ENCODE measurements around the gene NAGLU.

DNA sequence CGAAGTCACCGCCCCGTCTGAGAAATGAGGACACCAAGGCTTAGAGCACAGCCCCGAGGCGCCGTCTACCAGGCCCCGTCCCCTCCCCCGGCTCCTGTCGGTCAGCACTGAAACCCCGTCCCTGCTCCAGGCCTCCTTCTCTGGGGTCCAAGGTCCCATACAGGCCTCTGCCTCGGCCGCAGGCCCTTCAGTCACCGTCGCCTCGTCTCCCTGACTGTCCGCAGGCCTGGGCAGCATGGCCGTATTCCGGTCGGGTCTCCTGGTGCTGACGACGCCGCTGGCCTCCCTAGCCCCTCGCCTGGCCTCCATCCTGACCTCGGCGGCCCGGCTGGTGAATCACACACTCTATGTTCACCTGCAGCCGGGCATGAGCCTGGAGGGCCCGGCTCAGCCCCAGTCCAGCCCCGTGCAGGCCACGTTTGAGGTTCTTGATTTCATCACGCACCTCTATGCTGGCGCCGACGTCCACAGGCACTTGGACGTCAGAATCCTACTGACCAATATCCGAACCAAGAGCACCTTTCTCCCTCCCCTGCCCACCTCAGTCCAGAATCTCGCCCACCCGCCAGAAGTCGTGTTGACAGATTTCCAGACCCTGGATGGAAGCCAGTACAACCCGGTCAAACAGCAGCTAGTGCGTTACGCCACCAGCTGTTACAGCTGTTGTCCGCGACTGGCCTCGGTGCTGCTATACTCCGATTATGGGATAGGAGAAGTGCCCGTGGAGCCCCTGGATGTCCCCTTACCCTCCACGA, 26.5 kb downstream of the NAGLU start:
- TF ChIP-seq POLR2A (IDR thresholded peaks at IDR 0.05; ENCODE audit: low read length) (peak; percentile 54), GATA1 (IDR thresholded peaks at IDR 0.05; ENCODE audit: low read depth, low read length) (no peak)
